GM15510 (cell line): ENCODE measurements around the gene NTRK2.

Experiments used
- POLR2A ChIP-seq: IDR thresholded peaks from 3 replicates; pipeline ENCODE4 v1.6.1; 2011; ENCODE audit warnings: borderline replicate concordance; ENCODE audit not compliant: insufficient read length; ENCODE audit errors: extremely low read depth

Gene NTRK2

DNA sequence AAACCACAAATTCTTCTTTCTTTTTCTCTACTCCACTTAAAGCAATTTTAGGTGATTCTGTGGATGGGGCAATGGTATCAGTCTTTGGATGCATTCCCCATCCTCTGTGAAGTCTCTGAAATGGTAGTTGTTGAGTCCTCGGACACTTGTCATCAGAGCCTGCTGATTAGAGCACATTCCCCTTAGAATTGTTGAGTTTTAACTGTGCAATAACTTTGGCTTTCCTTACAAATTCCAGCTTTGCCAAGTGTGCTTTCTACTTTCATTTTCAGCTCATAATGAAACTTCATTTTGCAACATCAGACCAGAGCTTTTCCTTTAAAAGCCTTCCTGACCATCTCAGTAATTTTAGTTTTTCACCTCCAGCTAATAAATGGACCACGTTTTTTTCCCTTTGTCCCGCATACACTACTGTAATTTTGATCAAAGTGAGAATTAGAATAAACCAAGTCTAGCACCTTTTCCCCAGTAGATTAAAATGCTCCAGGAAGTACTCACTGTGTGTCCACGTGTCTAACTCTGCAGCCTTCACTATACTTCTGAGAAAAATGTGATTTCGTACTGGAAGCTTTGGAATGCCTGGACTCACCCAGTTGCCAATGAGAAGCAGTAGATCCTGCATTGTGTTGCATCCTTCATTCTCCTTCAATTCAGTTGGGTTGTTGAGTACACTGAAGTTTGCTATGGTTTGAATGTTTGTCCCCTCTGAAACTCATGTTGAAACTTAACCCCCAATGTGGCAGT lies 135.6 kb downstream of the NTRK2 start:
- TF ChIP-seq POLR2A, result no peak

DNA sequence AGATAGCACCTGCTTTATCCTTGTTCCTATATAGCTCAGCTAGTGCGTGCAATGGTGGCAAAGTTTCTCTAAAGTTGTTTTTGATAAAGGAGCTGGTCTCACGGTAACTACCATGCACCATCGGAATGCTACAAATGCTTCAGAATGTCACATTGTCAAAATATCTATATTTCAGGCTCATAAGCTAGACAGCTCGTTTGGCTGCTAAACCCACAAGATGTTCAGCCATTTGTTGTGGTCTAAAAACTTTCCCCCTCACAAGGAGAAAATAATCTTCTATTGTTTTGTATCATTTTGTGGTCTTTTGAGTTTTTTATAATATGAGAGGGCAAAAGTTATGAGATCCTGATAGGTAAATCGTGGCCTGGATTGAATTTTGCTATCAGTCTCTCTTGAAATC lies 137.9 kb downstream of the NTRK2 start:
- TF ChIP-seq POLR2A, result no peak

DNA sequence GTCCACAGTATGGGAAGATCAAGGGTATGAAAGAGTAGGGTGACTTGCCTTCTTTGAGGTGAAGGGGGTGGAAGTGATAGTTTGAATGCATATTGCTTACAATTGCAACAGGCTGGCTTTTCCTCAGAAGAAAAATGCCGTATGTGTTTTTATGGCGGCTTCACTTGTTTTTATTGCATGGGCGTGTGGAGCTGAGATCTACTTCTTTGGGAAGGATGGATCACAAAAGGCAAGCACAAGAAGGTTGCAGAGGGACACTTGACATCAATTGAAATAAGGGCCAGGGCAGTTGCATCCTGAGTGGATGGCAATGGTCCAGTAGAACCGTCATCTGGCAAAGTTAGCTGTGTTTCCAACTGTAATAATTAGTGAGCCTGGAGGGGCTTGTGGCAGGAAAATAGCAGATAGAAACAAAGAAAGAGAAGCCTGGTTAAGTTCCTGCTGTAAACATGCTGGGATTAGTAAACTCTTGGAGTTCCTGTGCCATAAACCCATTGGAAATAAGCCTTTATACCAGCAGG lies 138.4 kb downstream of the NTRK2 start:
- no peak for TF ChIP-seq POLR2A

- TF ChIP-seq POLR2A, result no peak
These were observed 138.9 kb downstream of the NTRK2 start for GRCh38 chr9:84808416-84808815.

DNA sequence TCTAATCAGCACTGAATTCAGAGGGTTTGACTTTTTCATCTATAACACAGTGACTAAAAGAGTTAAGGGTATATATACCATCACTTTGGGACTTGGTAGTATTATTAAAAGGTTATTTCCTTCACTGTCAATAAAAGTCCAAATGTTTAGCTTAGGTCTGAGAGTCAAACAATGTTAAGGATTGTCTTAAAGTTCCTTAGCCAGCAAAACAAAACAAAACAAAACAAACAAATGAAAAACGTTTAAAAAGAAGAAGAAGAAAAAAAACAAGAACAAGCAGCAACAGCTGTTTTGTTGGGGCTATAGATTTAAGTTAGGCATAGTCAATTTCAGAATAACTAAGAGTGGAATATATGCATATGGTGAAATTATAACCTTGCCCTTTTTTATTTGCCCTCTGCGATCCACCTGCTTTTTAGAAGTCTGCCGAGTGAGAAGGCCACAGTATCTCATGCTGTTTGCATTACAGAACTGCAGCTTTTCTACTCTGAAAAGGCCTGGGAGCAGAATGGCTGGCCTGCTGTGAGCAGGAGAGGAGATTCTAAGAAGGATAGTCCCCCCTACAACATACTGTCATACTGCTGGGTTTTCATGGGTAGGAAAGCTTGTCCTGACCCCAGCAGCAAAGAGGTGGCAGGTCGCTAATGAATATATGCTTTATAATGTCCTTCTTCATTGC lies 141.7 kb downstream of the NTRK2 start:
- no peak for TF ChIP-seq POLR2A

GRCh38 chr9:84811751-84812074 lies 142.2 kb downstream of the NTRK2 start:
- no peak for TF ChIP-seq POLR2A

DNA sequence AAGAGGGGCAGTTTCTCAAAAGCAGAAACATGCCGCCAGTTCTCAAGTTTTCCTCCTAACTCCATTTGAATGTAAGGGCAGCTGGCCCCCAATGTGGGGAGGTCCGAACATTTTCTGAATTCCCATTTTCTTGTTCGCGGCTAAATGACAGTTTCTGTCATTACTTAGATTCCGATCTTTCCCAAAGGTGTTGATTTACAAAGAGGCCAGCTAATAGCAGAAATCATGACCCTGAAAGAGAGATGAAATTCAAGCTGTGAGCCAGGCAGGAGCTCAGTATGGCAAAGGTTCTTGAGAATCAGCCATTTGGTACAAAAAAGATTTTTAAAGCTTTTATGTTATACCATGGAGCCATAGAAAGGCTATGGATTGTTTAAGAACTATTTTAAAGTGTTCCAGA lies 142.8 kb downstream of the NTRK2 start:
- TF ChIP-seq POLR2A, result no peak

- no peak for TF ChIP-seq POLR2A
These were observed 143.3 kb downstream of the NTRK2 start for GRCh38 chr9:84812847-84813246.

GRCh38 chr9:84815554-84815953 lies 146.0 kb downstream of the NTRK2 start:
- no peak for TF ChIP-seq POLR2A

DNA sequence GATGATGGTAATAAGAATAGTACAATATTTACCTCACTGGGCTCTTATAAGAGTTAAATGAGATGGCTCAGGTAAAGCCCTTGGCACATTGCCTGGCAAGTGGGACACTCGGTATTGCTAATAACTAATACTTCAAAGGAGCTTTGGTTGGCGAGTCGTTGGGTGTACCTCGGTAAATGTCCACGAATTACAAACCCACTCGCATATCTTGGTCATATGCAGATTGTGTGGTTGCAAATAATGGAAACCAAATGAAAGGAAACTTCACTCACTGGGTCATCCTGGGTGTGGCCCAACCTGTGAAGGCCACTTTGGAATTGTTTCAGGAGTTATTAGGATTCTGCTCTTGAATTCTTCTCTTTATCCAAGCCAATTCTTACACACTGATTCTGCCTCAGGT lies 147.5 kb downstream of the NTRK2 start:
- no peak for TF ChIP-seq POLR2A

DNA sequence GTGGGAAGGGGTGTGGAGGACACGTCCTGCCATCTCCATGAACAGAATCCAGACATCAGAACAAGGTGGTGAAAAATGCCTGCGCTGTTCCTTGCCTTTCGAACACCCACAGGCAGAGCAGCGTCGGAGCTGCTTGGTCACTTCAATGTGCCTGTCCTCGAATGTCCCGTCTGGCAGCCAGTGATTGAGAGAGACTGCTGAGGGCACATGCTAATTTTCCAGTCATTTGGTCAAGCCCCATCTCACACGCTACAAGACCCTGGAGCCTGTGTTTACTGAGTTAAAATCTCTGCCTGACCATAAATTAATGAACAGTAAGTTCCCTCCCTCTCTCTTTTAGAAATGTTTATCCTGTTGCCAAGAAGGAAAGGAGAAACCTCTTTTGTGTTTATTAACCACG lies 149.3 kb downstream of the NTRK2 start:
- no peak for TF ChIP-seq POLR2A

- TF ChIP-seq POLR2A, result no peak
These were observed 150.0 kb downstream of the NTRK2 start for GRCh38 chr9:84819491-84819991.

GRCh38 chr9:84821431-84821830 lies 151.9 kb downstream of the NTRK2 start:
- TF ChIP-seq POLR2A, result no peak

DNA sequence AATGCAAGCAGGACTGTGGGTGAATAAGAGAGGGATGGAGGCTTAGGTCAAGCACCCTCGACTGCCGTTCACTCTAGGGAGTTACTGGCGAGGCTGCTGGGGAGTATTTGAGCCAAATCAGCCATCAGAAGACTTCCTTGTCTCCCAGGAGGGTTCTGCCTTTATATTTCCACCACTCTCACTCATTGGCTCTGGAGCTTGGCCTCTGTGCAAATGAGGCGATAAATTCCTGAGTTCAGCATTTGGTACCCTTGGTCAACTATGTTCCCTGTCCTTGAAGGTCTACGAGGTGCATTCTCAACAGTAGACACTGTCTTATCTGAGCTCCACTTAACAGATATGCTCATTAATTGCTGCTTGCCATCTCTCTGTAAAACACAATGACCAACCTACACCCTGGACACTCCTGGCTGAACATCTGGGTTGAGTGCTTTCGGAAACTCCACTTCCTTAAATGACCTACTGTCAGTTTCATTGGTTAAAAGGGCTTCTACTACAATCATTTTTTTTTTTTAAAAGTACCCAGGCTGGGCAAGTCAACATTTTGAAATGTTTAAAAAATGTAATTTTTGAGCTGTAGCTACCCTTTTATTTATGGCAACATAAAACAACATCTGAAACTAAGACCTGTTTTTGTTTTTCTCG lies 153.2 kb downstream of the NTRK2 start:
- no peak for TF ChIP-seq POLR2A

DNA sequence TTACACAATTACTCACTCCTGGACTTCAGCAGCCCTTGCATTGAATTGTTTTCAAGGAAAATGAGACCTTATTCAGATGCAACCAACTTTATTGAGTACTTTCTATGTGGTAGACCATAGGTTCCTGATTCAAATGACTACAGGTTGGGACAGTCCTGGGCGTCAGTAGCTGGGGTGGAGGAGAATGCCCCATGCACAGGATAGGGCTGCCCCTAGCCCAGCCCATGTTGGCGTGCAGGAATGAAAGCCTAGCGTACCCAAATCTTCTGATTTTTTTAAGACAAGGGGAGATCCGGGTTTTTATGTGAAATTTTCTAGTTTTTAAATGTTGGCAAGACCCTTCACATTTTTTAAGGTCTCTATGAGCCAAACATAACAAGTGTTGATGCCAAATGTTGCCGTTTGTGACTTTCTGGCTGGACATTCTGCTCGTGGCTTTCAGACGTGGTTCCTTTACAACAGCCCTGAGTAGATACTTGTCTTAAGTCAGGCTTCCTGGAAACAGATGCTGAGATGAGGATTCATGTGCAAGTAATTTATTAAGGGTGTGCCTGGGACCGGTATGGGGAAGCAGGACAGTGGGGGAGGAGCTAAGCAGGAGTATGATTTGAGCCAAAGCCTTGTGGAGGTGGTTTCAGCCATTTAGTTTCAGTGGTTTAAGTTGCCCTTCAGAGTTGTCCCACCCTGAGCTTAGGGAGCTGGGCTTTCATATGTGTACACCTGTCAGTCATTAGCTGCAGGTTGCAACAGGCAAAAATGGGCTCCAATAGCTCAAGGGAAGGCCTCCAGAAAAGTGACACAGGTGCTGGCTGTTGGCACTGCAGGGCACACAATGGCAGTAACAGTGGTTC lies 154.1 kb downstream of the NTRK2 start:
- TF ChIP-seq POLR2A, result no peak

DNA sequence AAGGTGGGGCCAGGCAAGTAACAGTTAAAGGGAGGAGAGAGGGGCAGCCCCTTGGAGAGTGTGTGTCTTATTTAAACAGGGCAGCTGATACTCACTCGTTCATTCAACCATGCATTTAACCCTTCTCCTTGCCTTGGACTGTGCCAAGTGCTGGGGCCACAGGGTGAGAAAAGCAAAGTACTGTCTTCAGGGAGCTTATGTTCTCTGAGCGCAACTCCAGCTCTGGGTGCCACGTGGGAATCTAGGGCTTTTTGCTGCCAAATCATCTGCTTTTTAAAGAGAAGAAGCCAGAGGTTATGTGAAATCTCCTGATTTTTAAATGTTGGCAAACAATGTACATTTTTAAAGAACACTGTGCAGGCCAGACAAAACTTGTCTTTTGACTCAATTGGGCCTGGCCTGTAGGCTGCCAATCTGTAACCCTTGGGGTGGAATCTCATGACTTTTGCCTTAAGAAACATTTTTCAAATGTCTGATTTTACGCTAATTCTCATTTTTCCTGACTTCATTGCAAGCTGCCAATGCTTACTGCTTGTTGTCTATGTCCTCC lies 157.8 kb downstream of the NTRK2 start:
- no peak for TF ChIP-seq POLR2A
